ENCODE data around the gene MRPS5. TPM values are rescaled to one million over a fixed set of nuclear protein-coding genes. Genes with fewer than 3 reads are reported as not detected.

MRPS5 gene
- total RNA-seq, 2 donors from 2014 or later: 57.9 to 59.0 TPM

DNA sequence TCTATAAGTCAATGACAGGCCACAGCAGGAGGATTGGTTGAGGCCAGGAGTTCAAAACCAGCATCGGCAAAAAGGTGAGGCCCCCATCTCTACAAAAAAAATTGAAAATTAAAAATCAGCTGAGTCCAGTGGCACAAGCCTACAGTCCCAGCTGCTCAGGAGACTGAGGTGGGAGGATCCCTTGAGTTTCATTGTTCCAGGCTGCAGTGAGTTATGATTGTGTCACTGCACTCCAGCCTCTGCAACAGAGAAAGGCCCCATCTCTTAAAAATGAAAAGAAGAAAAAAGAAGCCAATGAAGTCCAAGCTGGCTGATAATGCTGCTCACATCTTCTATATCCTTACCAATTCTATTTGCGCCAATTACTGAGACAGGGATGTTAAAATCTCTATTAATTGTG lies 39.1 kb downstream of the MRPS5 start:
- Histone ChIP-seq H3K9me3 (ENCODE audit: control insufficient read depth, low read length) (no peaks in the 10 kb centered on the region), H3K4me3 (ENCODE audit: low read length) (no peak overlapping the region), H3K9ac (ENCODE audit: extremely low read depth, low read length, poor library complexity, severe bottlenecking) (no peak overlapping the region), H3K4me1 (ENCODE audit: control insufficient read depth, insufficient read depth, low read length) (no peaks in the 10 kb centered on the region), H3K36me3 (ENCODE audit: control insufficient read depth, insufficient read depth, low read length) (peaks cover 27% of the 10 kb centered on the region), H3K27me3 (ENCODE audit: control insufficient read depth, insufficient read depth, low read length, poor library complexity, severe bottlenecking) (no peaks in the 10 kb centered on the region), H3K27ac (ENCODE audit: low read depth, low read length) (no peak overlapping the region)
- no peak for DNase-seq
- Mint-ChIP-seq H3K4me1 (no peaks in the 10 kb centered on the region), H3K9me3 (no peaks in the 10 kb centered on the region), H3K27ac (no peak overlapping the region), H3K4me3 (no peak overlapping the region), H3K36me3 (ENCODE audit: low read depth) (peaks cover 32% of the 10 kb centered on the region), H3K27me3 (ENCODE audit: insufficient read depth) (peaks cover 8% of the 10 kb centered on the region)
- 87 to 100% methylated on average over 1 to 2 of the region's 2 CpGs for WGBS, 2 experiments (ENCODE audit: insufficient coverage in 1 of 2, insufficient read length in 1 of 2)
- TF ChIP-seq, protein P1, sequence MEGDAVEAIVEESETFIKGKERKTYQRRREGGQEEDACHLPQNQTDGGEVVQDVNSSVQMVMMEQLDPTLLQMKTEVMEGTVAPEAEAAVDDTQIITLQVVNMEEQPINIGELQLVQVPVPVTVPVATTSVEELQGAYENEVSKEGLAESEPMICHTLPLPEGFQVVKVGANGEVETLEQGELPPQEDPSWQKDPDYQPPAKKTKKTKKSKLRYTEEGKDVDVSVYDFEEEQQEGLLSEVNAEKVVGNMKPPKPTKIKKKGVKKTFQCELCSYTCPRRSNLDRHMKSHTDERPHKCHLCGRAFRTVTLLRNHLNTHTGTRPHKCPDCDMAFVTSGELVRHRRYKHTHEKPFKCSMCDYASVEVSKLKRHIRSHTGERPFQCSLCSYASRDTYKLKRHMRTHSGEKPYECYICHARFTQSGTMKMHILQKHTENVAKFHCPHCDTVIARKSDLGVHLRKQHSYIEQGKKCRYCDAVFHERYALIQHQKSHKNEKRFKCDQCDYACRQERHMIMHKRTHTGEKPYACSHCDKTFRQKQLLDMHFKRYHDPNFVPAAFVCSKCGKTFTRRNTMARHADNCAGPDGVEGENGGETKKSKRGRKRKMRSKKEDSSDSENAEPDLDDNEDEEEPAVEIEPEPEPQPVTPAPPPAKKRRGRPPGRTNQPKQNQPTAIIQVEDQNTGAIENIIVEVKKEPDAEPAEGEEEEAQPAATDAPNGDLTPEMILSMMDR (conservative IDR thresholded peaks at IDR 0.05): no peak

DNA sequence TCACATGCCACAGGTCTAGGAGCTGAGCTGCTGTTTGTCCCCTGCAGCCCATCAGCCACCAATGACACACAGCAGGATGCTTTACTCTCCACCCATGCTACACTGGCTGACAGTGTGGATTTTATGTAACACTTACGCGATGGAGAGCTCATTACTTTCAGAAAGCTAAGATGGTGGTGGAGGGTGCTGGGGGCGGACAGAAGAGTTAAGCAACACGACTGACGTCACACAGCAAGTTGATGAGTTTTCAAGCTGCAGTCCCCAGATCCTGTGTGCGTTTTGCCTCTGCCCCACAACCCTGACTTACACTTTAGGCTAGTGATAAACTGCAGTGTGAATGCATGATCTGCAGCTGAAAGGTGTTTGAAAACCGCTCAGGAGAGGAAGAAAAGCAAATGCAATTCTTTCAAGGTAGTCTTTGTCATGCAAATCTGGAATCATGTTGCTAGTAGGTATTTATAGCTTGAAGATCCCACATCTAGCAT lies 42.4 kb downstream of the MRPS5 start:
- no peaks in the 10 kb centered on the region for H3K27me3 ChIP-seq (ENCODE audit: control insufficient read depth, insufficient read depth, low read length, poor library complexity, severe bottlenecking)
- H3K4me1 ChIP-seq (ENCODE audit: control insufficient read depth, insufficient read depth, low read length): no peaks in the 10 kb centered on the region
- 19 to 29% methylated on average over 2 to 7 of the region's 7 CpGs for WGBS, 2 experiments (ENCODE audit: insufficient coverage in 1 of 2, insufficient read length in 1 of 2)
- Mint-ChIP-seq H3K27me3 (ENCODE audit: insufficient read depth) (peaks cover 21% of the 10 kb centered on the region), H3K4me3 (no peak overlapping the region), H3K36me3 (ENCODE audit: low read depth) (peaks cover 4% of the 10 kb centered on the region), H3K9me3 (no peaks in the 10 kb centered on the region), H3K4me1 (peaks cover 3% of the 10 kb centered on the region), H3K27ac (no peak overlapping the region)
- peak; percentile 68 for DNase-seq
- no peak overlapping the region for H3K27ac ChIP-seq (ENCODE audit: low read depth, low read length)
- no peaks in the 10 kb centered on the region for H3K9me3 ChIP-seq (ENCODE audit: control insufficient read depth, low read length)
- TF ChIP-seq, protein P1 (conservative IDR thresholded peaks at IDR 0.05): no peak
- no peak overlapping the region for H3K9ac ChIP-seq (ENCODE audit: extremely low read depth, low read length, poor library complexity, severe bottlenecking)
- H3K36me3 ChIP-seq (ENCODE audit: control insufficient read depth, insufficient read depth, low read length): no peaks in the 10 kb centered on the region
- H3K4me3 ChIP-seq (ENCODE audit: low read length): no peak overlapping the region

- Histone ChIP-seq H3K4me1 (ENCODE audit: control insufficient read depth, insufficient read depth, low read length) (no peaks in the 10 kb centered on the region), H3K9ac (ENCODE audit: extremely low read depth, low read length, poor library complexity, severe bottlenecking) (no peak overlapping the region), H3K4me3 (ENCODE audit: low read length) (no peak overlapping the region), H3K27ac (ENCODE audit: low read depth, low read length) (no peak overlapping the region), H3K36me3 (ENCODE audit: control insufficient read depth, insufficient read depth, low read length) (no peaks in the 10 kb centered on the region), H3K9me3 (ENCODE audit: control insufficient read depth, low read length) (no peaks in the 10 kb centered on the region), H3K27me3 (ENCODE audit: control insufficient read depth, insufficient read depth, low read length, poor library complexity, severe bottlenecking) (no peaks in the 10 kb centered on the region)
- no peaks in the 10 kb centered on the region for H3K9me3 Mint-ChIP-seq
- H3K27ac Mint-ChIP-seq: no peak overlapping the region
- WGBS, 2 experiments (ENCODE audit: insufficient coverage in 1 of 2, insufficient read length in 1 of 2): 89 to 92% methylated on average over 6 to 10 of the region's 10 CpGs
- no peak overlapping the region for H3K4me3 Mint-ChIP-seq
- TF ChIP-seq, protein P1 (conservative IDR thresholded peaks at IDR 0.05): no peak
- peaks cover 23% of the 10 kb centered on the region for H3K27me3 Mint-ChIP-seq (ENCODE audit: insufficient read depth)
- peak; percentile 42 for DNase-seq
- H3K36me3 Mint-ChIP-seq (ENCODE audit: low read depth): no peaks in the 10 kb centered on the region
- H3K4me1 Mint-ChIP-seq: peaks cover 3% of the 10 kb centered on the region
Measured at GRCh38 chr2:95077861-95078603, 43.6 kb downstream of the MRPS5 start.

All from endodermal cell (in vitro differentiated cells).